Activated CD8-positive, alpha-beta memory T cell treated with anti-CD3 and anti-CD28 coated beads for 4 hours (primary cell): ENCODE data around the gene SH3GL3.

ENCODE experiments used
- DNase-seq, 2 donors: peaks; one replicate each; pipeline ENCODE4 v3.0.0-alpha.2; 2020; ENCODE audit warnings: low read depth in 2 of 2

The SH3GL3 gene

GRCh38 chr15:83612226-83612625, 165.1 kb downstream of the SH3GL3 start:
- no peak for DNase-seq

- DNase-seq: no peak
Observed at GRCh38 chr15:83612898-83613635, 165.9 kb downstream of the SH3GL3 start.

- no peak for DNase-seq
Observed at GRCh38 chr15:83613714-83614113, 166.6 kb downstream of the SH3GL3 start.

GRCh38 chr15:83616840-83617239, 169.7 kb downstream of the SH3GL3 start:
- DNase-seq: no peak

- DNase-seq: no peak
Observed at GRCh38 chr15:83626171-83626802, 179.1 kb downstream of the SH3GL3 start.

GRCh38 chr15:83631534-83631933, 184.4 kb downstream of the SH3GL3 start:
- no peak for DNase-seq

GRCh38 chr15:83643201-83643600, 196.1 kb downstream of the SH3GL3 start:
- DNase-seq: no peak

- no peak for DNase-seq
Observed at GRCh38 chr15:83644439-83644838, 197.3 kb downstream of the SH3GL3 start.

- DNase-seq: no peak
Observed at GRCh38 chr15:83650831-83651230, 203.7 kb downstream of the SH3GL3 start.

GRCh38 chr15:83651541-83651940, 204.4 kb downstream of the SH3GL3 start:
- DNase-seq: no peak

- no peak for DNase-seq
Observed at GRCh38 chr15:83652626-83653204, 205.6 kb downstream of the SH3GL3 start.

- no peak for DNase-seq
Observed at GRCh38 chr15:83653288-83653638, 206.1 kb downstream of the SH3GL3 start.

GRCh38 chr15:83653639-83654378, 206.7 kb downstream of the SH3GL3 start, which contains the start of gene ADAMTSL3:
Gene ADAMTSL3 (plus strand): TSS chr15:83654123. CDS start chr15:83655762, 1,639 bp downstream.
- DNase-seq: no peak

GRCh38 chr15:83654379-83655236, 207.5 kb downstream of the SH3GL3 start:
- DNase-seq: no peak

GRCh38 chr15:83655237-83655616, 208.1 kb downstream of the SH3GL3 start:
- DNase-seq: no peak

GRCh38 chr15:83656192-83656591, 209.1 kb downstream of the SH3GL3 start:
- DNase-seq: no peak

- no peak for DNase-seq
Observed at GRCh38 chr15:83656943-83657528, 209.9 kb downstream of the SH3GL3 start.

GRCh38 chr15:83657549-83657948, 210.4 kb downstream of the SH3GL3 start:
- DNase-seq: no peak

- no peak for DNase-seq
Observed at GRCh38 chr15:83658430-83659416, 211.6 kb downstream of the SH3GL3 start.

- DNase-seq: no peak
Observed at GRCh38 chr15:83659417-83659812, 212.3 kb downstream of the SH3GL3 start.
